ENCODE data around the gene SERPINE1. TPM values are rescaled to one million over a fixed set of nuclear protein-coding genes. Genes with fewer than 3 reads are reported as not detected.

SERPINE1 gene
- total and polyA plus RNA-seq, 2 of the 13 experiments (the other 11 are each of a cell fraction or from before 2014, with no cell fraction given) = 21.2 to 1,576 TPM

- TF ChIP-seq, protein P1, sequence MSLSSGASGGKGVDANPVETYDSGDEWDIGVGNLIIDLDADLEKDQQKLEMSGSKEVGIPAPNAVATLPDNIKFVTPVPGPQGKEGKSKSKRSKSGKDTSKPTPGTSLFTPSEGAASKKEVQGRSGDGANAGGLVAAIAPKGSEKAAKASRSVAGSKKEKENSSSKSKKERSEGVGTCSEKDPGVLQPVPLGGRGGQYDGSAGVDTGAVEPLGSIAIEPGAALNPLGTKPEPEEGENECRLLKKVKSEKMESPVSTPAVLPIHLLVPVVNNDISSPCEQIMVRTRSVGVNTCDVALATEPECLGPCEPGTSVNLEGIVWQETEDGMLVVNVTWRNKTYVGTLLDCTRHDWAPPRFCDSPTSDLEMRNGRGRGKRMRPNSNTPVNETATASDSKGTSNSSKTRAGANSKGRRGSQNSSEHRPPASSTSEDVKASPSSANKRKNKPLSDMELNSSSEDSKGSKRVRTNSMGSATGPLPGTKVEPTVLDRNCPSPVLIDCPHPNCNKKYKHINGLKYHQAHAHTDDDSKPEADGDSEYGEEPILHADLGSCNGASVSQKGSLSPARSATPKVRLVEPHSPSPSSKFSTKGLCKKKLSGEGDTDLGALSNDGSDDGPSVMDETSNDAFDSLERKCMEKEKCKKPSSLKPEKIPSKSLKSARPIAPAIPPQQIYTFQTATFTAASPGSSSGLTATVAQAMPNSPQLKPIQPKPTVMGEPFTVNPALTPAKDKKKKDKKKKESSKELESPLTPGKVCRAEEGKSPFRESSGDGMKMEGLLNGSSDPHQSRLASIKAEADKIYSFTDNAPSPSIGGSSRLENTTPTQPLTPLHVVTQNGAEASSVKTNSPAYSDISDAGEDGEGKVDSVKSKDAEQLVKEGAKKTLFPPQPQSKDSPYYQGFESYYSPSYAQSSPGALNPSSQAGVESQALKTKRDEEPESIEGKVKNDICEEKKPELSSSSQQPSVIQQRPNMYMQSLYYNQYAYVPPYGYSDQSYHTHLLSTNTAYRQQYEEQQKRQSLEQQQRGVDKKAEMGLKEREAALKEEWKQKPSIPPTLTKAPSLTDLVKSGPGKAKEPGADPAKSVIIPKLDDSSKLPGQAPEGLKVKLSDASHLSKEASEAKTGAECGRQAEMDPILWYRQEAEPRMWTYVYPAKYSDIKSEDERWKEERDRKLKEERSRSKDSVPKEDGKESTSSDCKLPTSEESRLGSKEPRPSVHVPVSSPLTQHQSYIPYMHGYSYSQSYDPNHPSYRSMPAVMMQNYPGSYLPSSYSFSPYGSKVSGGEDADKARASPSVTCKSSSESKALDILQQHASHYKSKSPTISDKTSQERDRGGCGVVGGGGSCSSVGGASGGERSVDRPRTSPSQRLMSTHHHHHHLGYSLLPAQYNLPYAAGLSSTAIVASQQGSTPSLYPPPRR (CRISPR knock-in tag; IDR thresholded peaks at IDR 0.05; ENCODE audit: borderline replicate concordance) = peak; percentile 57
- TF ChIP-seq KDM5B (CRISPR knock-in tag; IDR thresholded peaks at IDR 0.05; ENCODE audit: borderline replicate concordance) (peak; percentile 63; the same call in 1 of the 2 replicates), ZNF781 (CRISPR knock-in tag; IDR thresholded peaks at IDR 0.05; ENCODE audit: borderline replicate concordance, not compliant biosample characterization) (peak; percentile 87), SOX13 (IDR thresholded peaks at IDR 0.05) (peak; percentile 50; the same call in 1 of the 2 replicates), SOX13 (CRISPR knock-in tag; conservative IDR thresholded peaks at IDR 0.05 in 1 of 2, IDR thresholded peaks at IDR 0.05 in 1 of 2) (no peak; a peak in 1 of 4 replicates), IKZF1 (IDR thresholded peaks at IDR 0.05) (no peak), ZNF331 (CRISPR knock-in tag; IDR thresholded peaks at IDR 0.05) (no peak), AGO1 (IDR thresholded peaks at IDR 0.05; ENCODE audit: low read depth, low read length, poor library complexity, severe bottlenecking) (no peak), SNAPC5 (CRISPR knock-in tag; IDR thresholded peaks at IDR 0.05; ENCODE audit: borderline replicate concordance) (no peak; the same call in 1 of the 2 replicates), E2F2 (CRISPR knock-in tag; IDR thresholded peaks at IDR 0.05; ENCODE audit: borderline replicate concordance) (no peak), ZNF24 (IDR thresholded peaks at IDR 0.05) (no peak), SP140L (CRISPR knock-in tag; IDR thresholded peaks at IDR 0.05; ENCODE audit: borderline replicate concordance) (no peak; the same call in 1 of the 2 replicates), ZNF225 (CRISPR knock-in tag; IDR thresholded peaks at IDR 0.05) (no peak), BRF2 (CRISPR knock-in tag; IDR thresholded peaks at IDR 0.05) (0 out of 2 replicates have a peak, but pooled peaks have one; percentile 7), DMAP1 (CRISPR knock-in tag; IDR thresholded peaks at IDR 0.05) (peak; percentile 91)
- TF ChIP-seq, protein P2, sequence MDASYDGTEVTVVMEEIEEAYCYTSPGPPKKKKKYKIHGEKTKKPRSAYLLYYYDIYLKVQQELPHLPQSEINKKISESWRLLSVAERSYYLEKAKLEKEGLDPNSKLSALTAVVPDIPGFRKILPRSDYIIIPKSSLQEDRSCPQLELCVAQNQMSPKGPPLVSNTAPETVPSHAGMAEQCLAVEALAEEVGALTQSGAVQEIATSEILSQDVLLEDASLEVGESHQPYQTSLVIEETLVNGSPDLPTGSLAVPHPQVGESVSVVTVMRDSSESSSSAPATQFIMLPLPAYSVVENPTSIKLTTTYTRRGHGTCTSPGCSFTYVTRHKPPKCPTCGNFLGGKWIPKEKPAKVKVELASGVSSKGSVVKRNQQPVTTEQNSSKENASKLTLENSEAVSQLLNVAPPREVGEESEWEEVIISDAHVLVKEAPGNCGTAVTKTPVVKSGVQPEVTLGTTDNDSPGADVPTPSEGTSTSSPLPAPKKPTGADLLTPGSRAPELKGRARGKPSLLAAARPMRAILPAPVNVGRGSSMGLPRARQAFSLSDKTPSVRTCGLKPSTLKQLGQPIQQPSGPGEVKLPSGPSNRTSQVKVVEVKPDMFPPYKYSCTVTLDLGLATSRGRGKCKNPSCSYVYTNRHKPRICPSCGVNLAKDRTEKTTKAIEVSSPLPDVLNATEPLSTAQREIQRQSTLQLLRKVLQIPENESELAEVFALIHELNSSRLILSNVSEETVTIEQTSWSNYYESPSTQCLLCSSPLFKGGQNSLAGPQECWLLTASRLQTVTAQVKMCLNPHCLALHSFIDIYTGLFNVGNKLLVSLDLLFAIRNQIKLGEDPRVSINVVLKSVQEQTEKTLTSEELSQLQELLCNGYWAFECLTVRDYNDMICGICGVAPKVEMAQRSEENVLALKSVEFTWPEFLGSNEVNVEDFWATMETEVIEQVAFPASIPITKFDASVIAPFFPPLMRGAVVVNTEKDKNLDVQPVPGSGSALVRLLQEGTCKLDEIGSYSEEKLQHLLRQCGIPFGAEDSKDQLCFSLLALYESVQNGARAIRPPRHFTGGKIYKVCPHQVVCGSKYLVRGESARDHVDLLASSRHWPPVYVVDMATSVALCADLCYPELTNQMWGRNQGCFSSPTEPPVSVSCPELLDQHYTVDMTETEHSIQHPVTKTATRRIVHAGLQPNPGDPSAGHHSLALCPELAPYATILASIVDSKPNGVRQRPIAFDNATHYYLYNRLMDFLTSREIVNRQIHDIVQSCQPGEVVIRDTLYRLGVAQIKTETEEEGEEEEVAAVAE (CRISPR knock-in tag; IDR thresholded peaks at IDR 0.05; ENCODE audit: borderline replicate concordance) = peak; percentile 67
These were observed 784 bp upstream of the SERPINE1 start (continued) for GRCh38 chr7:101125989-101126650.

Data from HepG2 (cell line).